ENCODE data around the gene CDK14.

DNA sequence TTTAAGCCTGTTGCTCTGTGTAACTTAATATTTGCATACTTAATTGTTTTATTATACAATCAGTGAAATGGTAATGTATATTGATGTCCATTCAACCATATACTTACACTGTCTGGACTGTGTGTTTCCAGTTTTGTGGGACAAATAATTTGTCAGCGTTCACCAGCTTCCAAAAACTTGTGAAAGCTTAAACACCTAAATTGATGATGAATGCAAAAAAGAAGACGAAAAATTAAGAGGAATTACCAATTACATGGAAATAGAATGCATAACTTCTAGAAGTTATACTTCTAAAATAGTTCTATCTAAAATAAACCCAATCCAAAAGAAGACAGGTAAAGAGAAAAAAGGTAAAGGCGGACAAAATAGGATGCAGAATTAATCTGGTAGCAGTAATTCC is 513.1 kb downstream of the CDK14 start:
- TF ChIP-seq, protein P1, sequence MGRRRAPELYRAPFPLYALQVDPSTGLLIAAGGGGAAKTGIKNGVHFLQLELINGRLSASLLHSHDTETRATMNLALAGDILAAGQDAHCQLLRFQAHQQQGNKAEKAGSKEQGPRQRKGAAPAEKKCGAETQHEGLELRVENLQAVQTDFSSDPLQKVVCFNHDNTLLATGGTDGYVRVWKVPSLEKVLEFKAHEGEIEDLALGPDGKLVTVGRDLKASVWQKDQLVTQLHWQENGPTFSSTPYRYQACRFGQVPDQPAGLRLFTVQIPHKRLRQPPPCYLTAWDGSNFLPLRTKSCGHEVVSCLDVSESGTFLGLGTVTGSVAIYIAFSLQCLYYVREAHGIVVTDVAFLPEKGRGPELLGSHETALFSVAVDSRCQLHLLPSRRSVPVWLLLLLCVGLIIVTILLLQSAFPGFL (CRISPR knock-in tag; IDR thresholded peaks at IDR 0.05; ENCODE audit: borderline replicate concordance), result no peak
- TF ChIP-seq, protein P2, sequence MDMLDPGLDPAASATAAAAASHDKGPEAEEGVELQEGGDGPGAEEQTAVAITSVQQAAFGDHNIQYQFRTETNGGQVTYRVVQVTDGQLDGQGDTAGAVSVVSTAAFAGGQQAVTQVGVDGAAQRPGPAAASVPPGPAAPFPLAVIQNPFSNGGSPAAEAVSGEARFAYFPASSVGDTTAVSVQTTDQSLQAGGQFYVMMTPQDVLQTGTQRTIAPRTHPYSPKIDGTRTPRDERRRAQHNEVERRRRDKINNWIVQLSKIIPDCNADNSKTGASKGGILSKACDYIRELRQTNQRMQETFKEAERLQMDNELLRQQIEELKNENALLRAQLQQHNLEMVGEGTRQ (CRISPR knock-in tag; IDR thresholded peaks at IDR 0.05), result no peak
- TF ChIP-seq MXD4 (CRISPR knock-in tag; IDR thresholded peaks at IDR 0.05; ENCODE audit: borderline replicate concordance) (no peak), FOXJ3 (CRISPR knock-in tag; IDR thresholded peaks at IDR 0.05; ENCODE audit: borderline replicate concordance) (no peak), RORB (CRISPR knock-in tag; IDR thresholded peaks at IDR 0.05) (no peak), JUN (CRISPR knock-in tag; IDR thresholded peaks at IDR 0.05) (no peak), SMAD4 (CRISPR knock-in tag; IDR thresholded peaks at IDR 0.05) (no peak), ATF2 (CRISPR knock-in tag; IDR thresholded peaks at IDR 0.05; ENCODE audit: borderline replicate concordance, low read depth) (no peak)
- TF ChIP-seq, protein P3, sequence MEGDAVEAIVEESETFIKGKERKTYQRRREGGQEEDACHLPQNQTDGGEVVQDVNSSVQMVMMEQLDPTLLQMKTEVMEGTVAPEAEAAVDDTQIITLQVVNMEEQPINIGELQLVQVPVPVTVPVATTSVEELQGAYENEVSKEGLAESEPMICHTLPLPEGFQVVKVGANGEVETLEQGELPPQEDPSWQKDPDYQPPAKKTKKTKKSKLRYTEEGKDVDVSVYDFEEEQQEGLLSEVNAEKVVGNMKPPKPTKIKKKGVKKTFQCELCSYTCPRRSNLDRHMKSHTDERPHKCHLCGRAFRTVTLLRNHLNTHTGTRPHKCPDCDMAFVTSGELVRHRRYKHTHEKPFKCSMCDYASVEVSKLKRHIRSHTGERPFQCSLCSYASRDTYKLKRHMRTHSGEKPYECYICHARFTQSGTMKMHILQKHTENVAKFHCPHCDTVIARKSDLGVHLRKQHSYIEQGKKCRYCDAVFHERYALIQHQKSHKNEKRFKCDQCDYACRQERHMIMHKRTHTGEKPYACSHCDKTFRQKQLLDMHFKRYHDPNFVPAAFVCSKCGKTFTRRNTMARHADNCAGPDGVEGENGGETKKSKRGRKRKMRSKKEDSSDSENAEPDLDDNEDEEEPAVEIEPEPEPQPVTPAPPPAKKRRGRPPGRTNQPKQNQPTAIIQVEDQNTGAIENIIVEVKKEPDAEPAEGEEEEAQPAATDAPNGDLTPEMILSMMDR (IDR thresholded peaks at IDR 0.05), result no peak
